Measurements from ENCODE around the gene SP6. TPM values are rescaled to one million over a fixed set of nuclear protein-coding genes. Genes with fewer than 3 reads are reported as not detected.

SP6 gene
- polyA plus RNA-seq, 1 experiment: 0.04 TPM

DNA sequence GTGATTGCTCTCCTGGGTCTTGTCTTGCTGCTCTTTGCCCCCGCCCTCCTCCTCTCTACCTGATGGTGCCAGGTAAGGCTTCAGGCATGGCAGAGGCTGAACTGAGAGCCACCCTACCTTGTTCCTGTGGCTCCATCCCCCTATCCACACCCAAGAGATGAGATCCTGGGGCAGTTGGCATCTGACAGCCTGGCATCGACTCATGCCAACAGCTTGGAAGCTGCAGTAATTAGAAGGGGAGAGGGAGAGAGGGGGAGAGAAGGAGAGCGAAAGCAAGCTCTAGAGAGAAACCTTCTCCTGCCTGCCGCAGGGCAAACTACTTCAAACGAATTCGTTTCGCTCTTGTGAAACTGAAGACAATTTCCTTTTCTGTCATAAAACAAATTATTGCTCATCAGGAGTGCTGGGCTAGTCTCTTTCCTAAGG is 13.8 kb upstream of the SP6 start:
- H3K27ac ChIP-seq (ENCODE audit: low read depth, low read length): no peak overlapping the region
- ChIA-PET CTCF (interaction anchor here (1.3 kb wide), 1 partner anchor 20 kb away, joined by 4 read pairs; no protein-coding TSS in a partner anchor), POLR2A (no interaction called here)
- TF ChIP-seq, protein P1, sequence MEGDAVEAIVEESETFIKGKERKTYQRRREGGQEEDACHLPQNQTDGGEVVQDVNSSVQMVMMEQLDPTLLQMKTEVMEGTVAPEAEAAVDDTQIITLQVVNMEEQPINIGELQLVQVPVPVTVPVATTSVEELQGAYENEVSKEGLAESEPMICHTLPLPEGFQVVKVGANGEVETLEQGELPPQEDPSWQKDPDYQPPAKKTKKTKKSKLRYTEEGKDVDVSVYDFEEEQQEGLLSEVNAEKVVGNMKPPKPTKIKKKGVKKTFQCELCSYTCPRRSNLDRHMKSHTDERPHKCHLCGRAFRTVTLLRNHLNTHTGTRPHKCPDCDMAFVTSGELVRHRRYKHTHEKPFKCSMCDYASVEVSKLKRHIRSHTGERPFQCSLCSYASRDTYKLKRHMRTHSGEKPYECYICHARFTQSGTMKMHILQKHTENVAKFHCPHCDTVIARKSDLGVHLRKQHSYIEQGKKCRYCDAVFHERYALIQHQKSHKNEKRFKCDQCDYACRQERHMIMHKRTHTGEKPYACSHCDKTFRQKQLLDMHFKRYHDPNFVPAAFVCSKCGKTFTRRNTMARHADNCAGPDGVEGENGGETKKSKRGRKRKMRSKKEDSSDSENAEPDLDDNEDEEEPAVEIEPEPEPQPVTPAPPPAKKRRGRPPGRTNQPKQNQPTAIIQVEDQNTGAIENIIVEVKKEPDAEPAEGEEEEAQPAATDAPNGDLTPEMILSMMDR (IDR thresholded peaks at IDR 0.05; ENCODE audit: low read depth, low read length): no peak
- H3K9me3 ChIP-seq (ENCODE audit: control insufficient read depth, insufficient read depth, low read length): peaks cover 9% of the 10 kb centered on the region
- no peak overlapping the region for H3K4me3 ChIP-seq (ENCODE audit: low read depth, low read length)
- peaks cover 4% of the 10 kb centered on the region for H3K27me3 ChIP-seq (ENCODE audit: control insufficient read depth, insufficient read depth, low read length)
- DNase-seq (ENCODE audit: low read depth, low spot score): no peak

DNA sequence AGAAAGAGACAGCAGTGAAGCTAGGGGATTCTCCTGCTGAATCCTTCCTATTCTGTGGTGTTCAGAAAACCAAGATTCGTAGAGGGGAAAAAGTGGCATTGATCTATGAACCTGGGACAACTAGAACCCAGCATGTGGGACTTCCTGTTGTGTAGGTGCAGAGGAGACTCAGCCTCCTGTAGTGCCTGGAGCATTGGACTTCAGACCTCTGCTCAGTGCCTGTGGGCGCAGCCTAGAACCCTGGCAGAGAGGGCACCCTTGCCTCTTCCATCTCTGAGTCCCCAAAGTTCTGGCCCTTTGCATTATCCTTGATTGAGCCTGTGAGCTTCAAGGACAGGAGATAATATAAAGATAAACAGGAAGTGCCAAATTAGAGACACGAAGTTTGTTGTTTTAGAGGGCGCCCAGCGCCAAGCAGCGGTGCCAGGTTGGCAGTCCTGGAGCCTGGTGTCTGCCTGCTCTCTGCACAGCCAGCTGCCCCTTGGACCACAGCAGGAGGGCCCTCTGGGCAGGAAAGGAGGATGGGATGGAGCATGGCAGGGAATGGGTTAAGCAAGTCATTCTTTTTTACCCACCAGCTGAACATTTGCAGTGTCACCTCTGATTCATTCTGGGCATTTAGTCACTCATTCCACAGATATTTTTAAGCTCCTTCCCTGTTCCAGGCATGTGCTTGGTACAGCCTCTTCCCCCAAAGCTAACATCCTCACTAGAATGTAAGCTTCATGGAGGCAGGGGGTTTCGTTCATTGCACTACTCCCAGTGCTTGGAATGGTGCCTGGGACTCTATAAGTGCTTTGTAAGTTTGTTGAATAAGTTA is 11.9 kb upstream of the SP6 start:
- Histone ChIP-seq H3K27ac (ENCODE audit: low read depth, low read length) (peak overlapping the region; percentile 54), H3K27me3 (ENCODE audit: control insufficient read depth, insufficient read depth, low read length) (peaks cover 3% of the 10 kb centered on the region), H3K4me3 (ENCODE audit: low read depth, low read length) (no peak overlapping the region), H3K9me3 (ENCODE audit: control insufficient read depth, insufficient read depth, low read length) (peaks cover 9% of the 10 kb centered on the region)
- TF ChIP-seq, protein P1 (IDR thresholded peaks at IDR 0.05; ENCODE audit: low read depth, low read length): no peak
- peak; percentile 68 for DNase-seq (ENCODE audit: low read depth, low spot score)
- CTCF ChIA-PET: interaction anchor here (0.7 to 2.9 kb wide), 6 partner anchors 12 to 27 kb away, joined by 3 to 9 read pairs (median 4); partner anchors contain the start of genes SCRN2 and SP6
- POLR2A ChIA-PET: interaction anchor here (0.9 to 1.3 kb wide), 4 partner anchors 10 to 33 kb away, joined by 3 to 6 read pairs (median 5); partner anchors contain the start of genes LRRC46, MRPL10, SP2 and SP6

DNA sequence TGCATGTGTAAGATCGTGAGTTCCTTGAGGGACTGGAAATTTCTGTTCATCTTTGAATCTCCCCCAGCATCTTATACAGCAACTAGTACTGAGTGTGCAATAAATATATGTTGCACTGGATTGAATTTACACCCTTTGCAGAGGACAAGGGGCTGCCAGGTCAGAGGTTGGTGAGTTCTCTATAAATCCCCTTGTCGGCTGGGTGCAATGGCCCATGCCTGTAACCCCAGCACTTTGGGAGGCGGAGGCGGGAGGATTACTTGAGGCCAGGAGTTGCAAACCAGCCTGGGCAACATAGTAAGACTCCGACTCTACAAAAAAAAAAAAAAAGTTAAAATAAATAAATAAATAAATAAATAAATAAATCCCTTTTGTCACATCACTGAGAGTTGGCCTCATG is 9.4 kb upstream of the SP6 start:
- H3K4me3 ChIP-seq (ENCODE audit: low read depth, low read length): no peak overlapping the region
- DNase-seq (ENCODE audit: low read depth, low spot score): no peak
- TF ChIP-seq, protein P1 (IDR thresholded peaks at IDR 0.05; ENCODE audit: low read depth, low read length): no peak
- H3K27me3 ChIP-seq (ENCODE audit: control insufficient read depth, insufficient read depth, low read length): peaks cover 17% of the 10 kb centered on the region
- CTCF ChIA-PET: no interaction called here
- no peak overlapping the region for H3K27ac ChIP-seq (ENCODE audit: low read depth, low read length)
- POLR2A ChIA-PET: no interaction called here
- H3K9me3 ChIP-seq (ENCODE audit: control insufficient read depth, insufficient read depth, low read length): peaks cover 6% of the 10 kb centered on the region

DNA sequence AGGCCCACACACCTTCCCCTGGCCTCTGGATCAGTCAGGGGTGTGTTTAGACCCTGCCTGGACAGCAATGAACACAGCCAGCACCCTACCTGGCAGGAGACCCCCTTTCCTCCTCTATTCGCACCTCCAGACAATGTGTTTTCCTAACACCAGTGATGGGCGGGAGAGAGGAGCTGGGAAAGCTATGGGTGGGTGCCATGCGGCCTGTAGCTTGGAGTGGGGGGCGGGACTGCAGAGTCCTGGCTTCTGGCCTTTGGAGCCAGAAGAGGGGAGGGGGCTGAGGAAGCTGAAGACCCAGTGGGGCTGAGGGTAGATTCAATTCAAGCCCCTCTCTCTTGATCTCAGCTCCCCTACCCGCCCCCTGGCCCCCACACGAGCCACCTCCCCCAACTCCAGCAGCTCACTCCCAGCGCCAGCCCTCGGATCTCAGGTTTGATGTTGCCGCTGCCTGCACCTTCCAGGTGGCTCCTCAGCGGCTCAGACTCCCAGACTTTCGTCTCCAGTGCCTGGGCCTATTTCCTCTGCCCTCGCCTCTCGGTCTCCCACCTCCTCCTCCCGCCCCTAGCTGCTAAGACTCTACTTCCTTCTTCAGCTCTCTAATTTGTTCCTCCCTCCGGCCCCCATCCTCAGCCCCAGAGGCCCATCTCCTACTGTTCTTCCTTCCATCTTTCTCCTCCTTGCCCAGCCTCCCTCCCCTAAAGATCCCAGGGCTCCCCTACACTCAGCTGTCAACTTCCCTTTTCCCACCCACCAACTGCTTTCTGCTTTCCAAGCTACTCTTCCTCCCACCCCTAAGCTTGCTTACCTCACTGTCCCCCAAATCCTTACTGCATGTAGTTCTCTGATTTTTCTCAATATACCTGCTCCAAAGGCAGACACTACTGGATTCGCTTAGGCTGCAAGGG is 6.8 kb upstream of the SP6 start:
- TF ChIP-seq, protein P1 (IDR thresholded peaks at IDR 0.05; ENCODE audit: low read depth, low read length): no peak
- no peaks in the 10 kb centered on the region for H3K9me3 ChIP-seq (ENCODE audit: control insufficient read depth, insufficient read depth, low read length)
- no peak overlapping the region for H3K4me3 ChIP-seq (ENCODE audit: low read depth, low read length)
- H3K27me3 ChIP-seq (ENCODE audit: control insufficient read depth, insufficient read depth, low read length): peaks cover 42% of the 10 kb centered on the region
- CTCF ChIA-PET: interaction anchor here (0.6 to 1.3 kb wide), 5 partner anchors 13 to 114 kb away, joined by 3 to 4 read pairs (median 3); partner anchors contain the start of gene SCRN2
- no peak for DNase-seq (ENCODE audit: low read depth, low spot score)
- H3K27ac ChIP-seq (ENCODE audit: low read depth, low read length): no peak overlapping the region
- POLR2A ChIA-PET: interaction anchor here (0.8 kb wide), 1 partner anchor 37 kb away, joined by 4 read pairs; no protein-coding TSS in a partner anchor
